ENCODE measurements around the gene BCOR. TPM values are rescaled to one million over a fixed set of nuclear protein-coding genes. Genes with fewer than 3 reads are reported as not detected.

The BCOR gene
- total RNA-seq, 1 experiment from 2014 or later, result 21.8 TPM

- intact Hi-C loops (cut with micrococcal nuclease), result no loop called here
- ChIA-PET CTCF (no interaction called here), POLR2A (ENCODE audit: unreplicated experiment) (no interaction called here)
- TF ChIP-seq EZH2phosphoT487 (IDR thresholded peaks at IDR 0.05; ENCODE audit: borderline replicate concordance, low read length) (no peak), EZH2 (IDR thresholded peaks at IDR 0.05; ENCODE audit: low read length, unreplicated experiment) (no peak), CTCF (conservative IDR thresholded peaks at IDR 0.05; ENCODE audit: low read depth, low read length) (no peak)
- BruUV-seq (replicated peaks), result no TSS peak
- no peaks in the 10 kb centered on the region for H3K9me3 ChIP-seq (ENCODE audit: low read length)
- peaks cover 25% of the 10 kb centered on the region for H3K4me1 ChIP-seq (ENCODE audit: insufficient read depth, low read length)
- no peak for DNase-seq
- no peak overlapping the region for H3K9ac ChIP-seq (ENCODE audit: low read length)
- H3K27me3 ChIP-seq (ENCODE audit: low read length), result no peaks in the 10 kb centered on the region
- peaks cover 73% of the 10 kb centered on the region for H3K79me2 ChIP-seq (ENCODE audit: low read length)
- H3K27ac ChIP-seq (ENCODE audit: low read length), result no peak overlapping the region
- H3F3A ChIP-seq (ENCODE audit: low read length, unreplicated experiment), result no peaks in the 10 kb centered on the region
- no peak for ATAC-seq
- H4K20me1 ChIP-seq (ENCODE audit: low read length), result peaks cover 10% of the 10 kb centered on the region; the same call in 1 of the 2 replicates
- H3K9me2 ChIP-seq (replicated peaks; ENCODE audit: low read length), result no peaks in the 10 kb centered on the region
- H3K4me2 ChIP-seq (ENCODE audit: low read length), result no peak overlapping the region
- no peak overlapping the region for H3K4me3 ChIP-seq (ENCODE audit: low read length)
- H3K36me3 ChIP-seq (ENCODE audit: low read depth, low read length), result no peaks in the 10 kb centered on the region
- H2AFZ ChIP-seq (ENCODE audit: low read length), result no peak overlapping the region
These were observed 16.1 kb downstream of the BCOR start for GRCh38 chrX:40081679-40082068.

- no peak overlapping the region for H3K27ac ChIP-seq (ENCODE audit: low read length)
- CTCF ChIA-PET, result no interaction called here
- H3K4me2 ChIP-seq (ENCODE audit: low read length), result no peak overlapping the region
- ATAC-seq, result no peak
- intact Hi-C loops (cut with micrococcal nuclease), result no loop called here
- no peak overlapping the region for H3K9ac ChIP-seq (ENCODE audit: low read length)
- H2AFZ ChIP-seq (ENCODE audit: low read length), result no peak overlapping the region
- peaks cover 10% of the 10 kb centered on the region; the same call in 1 of the 2 replicates for H4K20me1 ChIP-seq (ENCODE audit: low read length)
- peaks cover 22% of the 10 kb centered on the region for H3K4me1 ChIP-seq (ENCODE audit: insufficient read depth, low read length)
- no peaks in the 10 kb centered on the region for H3K27me3 ChIP-seq (ENCODE audit: low read length)
- no peaks in the 10 kb centered on the region for H3K9me3 ChIP-seq (ENCODE audit: low read length)
- no peaks in the 10 kb centered on the region for H3K36me3 ChIP-seq (ENCODE audit: low read depth, low read length)
- POLR2A ChIA-PET (ENCODE audit: unreplicated experiment), result no interaction called here
- TF ChIP-seq EZH2phosphoT487 (IDR thresholded peaks at IDR 0.05; ENCODE audit: borderline replicate concordance, low read length) (no peak), CTCF (conservative IDR thresholded peaks at IDR 0.05; ENCODE audit: low read depth, low read length) (no peak), EZH2 (IDR thresholded peaks at IDR 0.05; ENCODE audit: low read length, unreplicated experiment) (no peak)
- H3F3A ChIP-seq (ENCODE audit: low read length, unreplicated experiment), result no peaks in the 10 kb centered on the region
- H3K4me3 ChIP-seq (ENCODE audit: low read length), result no peak overlapping the region
- DNase-seq, result no peak
- BruUV-seq (replicated peaks), result no TSS peak
- peaks cover 68% of the 10 kb centered on the region for H3K79me2 ChIP-seq (ENCODE audit: low read length)
- no peaks in the 10 kb centered on the region for H3K9me2 ChIP-seq (replicated peaks; ENCODE audit: low read length)
These were observed 16.7 kb downstream of the BCOR start for GRCh38 chrX:40080894-40081678.

- Histone ChIP-seq H3K9ac (ENCODE audit: low read length) (no peak overlapping the region), H3K27me3 (ENCODE audit: low read length) (no peaks in the 10 kb centered on the region), H4K20me1 (ENCODE audit: low read length) (peaks cover 6% of the 10 kb centered on the region; the same call in 1 of the 2 replicates), H3K36me3 (ENCODE audit: low read depth, low read length) (peaks cover 6% of the 10 kb centered on the region; the same call in 1 of the 2 replicates), H3K4me2 (ENCODE audit: low read length) (no peak overlapping the region), H3F3A (ENCODE audit: low read length, unreplicated experiment) (no peaks in the 10 kb centered on the region), H2AFZ (ENCODE audit: low read length) (no peak overlapping the region), H3K4me1 (ENCODE audit: insufficient read depth, low read length) (peaks cover 9% of the 10 kb centered on the region), H3K9me3 (ENCODE audit: low read length) (no peaks in the 10 kb centered on the region), H3K4me3 (ENCODE audit: low read length) (no peak overlapping the region), H3K27ac (ENCODE audit: low read length) (no peak overlapping the region), H3K79me2 (ENCODE audit: low read length) (peaks cover 55% of the 10 kb centered on the region), H3K9me2 (replicated peaks; ENCODE audit: low read length) (no peaks in the 10 kb centered on the region)
- no peak for ATAC-seq
- POLR2A ChIA-PET (ENCODE audit: unreplicated experiment), result no interaction called here
- intact Hi-C loops (cut with micrococcal nuclease), result no loop called here
- no peak for TF ChIP-seq CTCF (conservative IDR thresholded peaks at IDR 0.05; ENCODE audit: low read depth, low read length)
- TF ChIP-seq EZH2phosphoT487 (IDR thresholded peaks at IDR 0.05; ENCODE audit: borderline replicate concordance, low read length), result no peak
- no peak for TF ChIP-seq EZH2 (IDR thresholded peaks at IDR 0.05; ENCODE audit: low read length, unreplicated experiment)
- no TSS peak for BruUV-seq (replicated peaks)
- DNase-seq, result no peak
- CTCF ChIA-PET, result no interaction called here
These were observed 18.2 kb downstream of the BCOR start for GRCh38 chrX:40079572-40079971.
